DOHH2 (cell line): ENCODE results near the gene SCYGR2.

Experiments
- H3F3A ChIP-seq: fragments of 200-600 bp; sonication (generic), shearing (Covaris generic); 2 replicates; pipeline ENCODE4 v1.6.0; 2016; ENCODE audit warnings: antibody characterized with exemption, mild to moderate bottlenecking; ENCODE audit not compliant: control insufficient read depth, insufficient read depth
- H3K27ac ChIP-seq: fragments of 200-600 bp; sonication (generic); 2 replicates; pipeline ENCODE4 v1.5.1; 2014; ENCODE audit warnings: low read depth, mild to moderate bottlenecking, low read length, moderate library complexity
- H3K27me3 ChIP-seq: fragments of 200-600 bp; sonication (generic); 2 replicates; pipeline ENCODE4 v1.6.1; 2014; ENCODE audit warnings: mild to moderate bottlenecking, low read length, mixed read lengths; ENCODE audit not compliant: control insufficient read depth
- H3K36me3 ChIP-seq: fragments of 200-600 bp; sonication (generic); 2 replicates; pipeline ENCODE4 v1.6.1; 2014; ENCODE audit warnings: mild to moderate bottlenecking, low read length, moderate library complexity, mixed read lengths; ENCODE audit not compliant: control insufficient read depth
- H3K4me1 ChIP-seq: fragments of 200-600 bp; sonication (generic); 2 replicates; pipeline ENCODE4 v1.6.1; 2014; ENCODE audit warnings: mild to moderate bottlenecking, low read length, mixed read lengths; ENCODE audit not compliant: control insufficient read depth
- H3K4me2 ChIP-seq: fragments of 200-600 bp; sonication (generic); 2 replicates; pipeline ENCODE4 v1.6.0; 2014; ENCODE audit warnings: mild to moderate bottlenecking, low read length, moderate library complexity
- H3K4me3 ChIP-seq: fragments of 200-600 bp; sonication (generic); 2 replicates; pipeline ENCODE4 v1.5.1; 2014; ENCODE audit warnings: mild to moderate bottlenecking, low read length, mixed read lengths
- H3K79me2 ChIP-seq: fragments of 200-600 bp; sonication (generic); 2 replicates; pipeline ENCODE4 v1.6.1; 2014; ENCODE audit warnings: mild to moderate bottlenecking, low read length, mixed read lengths; ENCODE audit not compliant: control insufficient read depth
- H3K9me2 ChIP-seq: fragments of 200-600 bp; sonication (generic); replicated peaks from 2 replicates; pipeline ENCODE4 v1.6.1; 2014; ENCODE audit warnings: mild to moderate bottlenecking, low read length, mixed read lengths; ENCODE audit not compliant: control insufficient read depth
- H3K9me3 ChIP-seq: fragments of 200-600 bp; sonication (generic); 2 replicates; pipeline ENCODE4 v1.6.1; 2014; ENCODE audit warnings: antibody characterized with exemption, low read length, mixed read lengths; ENCODE audit not compliant: control insufficient read depth, insufficient read depth
- H4K20me1 ChIP-seq: fragments of 200-600 bp; sonication (generic); 2 replicates; pipeline ENCODE4 v1.6.0; 2014; ENCODE audit warnings: low read depth, mild to moderate bottlenecking, antibody characterized with exemption, low read length, moderate library complexity; ENCODE audit not compliant: control insufficient read depth, insufficient read depth
- EZH2phosphoT487 ChIP-seq: fragments of 200-600 bp; sonication (generic); IDR thresholded peaks from 2 replicates; pipeline ENCODE4 v1.6.1; 2017; ENCODE audit warnings: borderline replicate concordance, mild to moderate bottlenecking, antibody characterized with exemption, low read length, moderate library complexity, mixed read lengths
- TF ChIP-seq, protein P1 (sequence below): fragments of 200-600 bp; sonication (generic); IDR thresholded peaks from one replicate; pipeline ENCODE4 v1.5.1; 2014; ENCODE audit warnings: antibody characterized with exemption, mild to moderate bottlenecking, low read depth, low read length; ENCODE audit not compliant: poor library complexity, severe bottlenecking

The SCYGR2 gene

DNA sequence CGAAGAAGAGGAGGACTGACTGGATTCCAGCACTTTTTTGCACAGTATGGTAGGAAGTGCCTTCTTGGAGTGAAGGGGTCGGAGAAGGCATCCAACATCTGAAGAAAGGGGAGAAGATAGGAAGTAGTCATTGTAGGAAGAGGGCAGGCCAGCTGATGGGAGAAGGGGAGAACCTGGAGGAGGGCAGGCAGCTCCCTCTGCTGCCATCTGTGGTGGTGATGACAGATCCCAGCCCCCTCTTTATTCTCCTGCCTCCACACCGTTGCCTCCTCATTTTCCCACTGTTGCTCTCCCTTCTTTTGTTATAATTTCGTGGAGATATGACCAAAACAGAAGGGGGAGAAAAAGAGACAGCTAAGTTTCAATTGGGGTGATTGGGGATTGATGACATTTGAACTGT lies 2.9 kb upstream of the SCYGR2 start:
- Histone ChIP-seq H3F3A (no peaks in the 10 kb centered on the region), H3K36me3 (no peaks in the 10 kb centered on the region), H3K9me2 (no peaks in the 10 kb centered on the region), H3K9me3 (no peaks in the 10 kb centered on the region), H3K4me2 (no peak overlapping the region), H3K79me2 (no peaks in the 10 kb centered on the region), H3K27ac (no peak overlapping the region), H3K27me3 (no peaks in the 10 kb centered on the region), H4K20me1 (no peaks in the 10 kb centered on the region), H3K4me3 (no peak overlapping the region), H3K4me1 (no peaks in the 10 kb centered on the region)
- no peak for TF ChIP-seq EZH2phosphoT487
- TF ChIP-seq, protein P1, sequence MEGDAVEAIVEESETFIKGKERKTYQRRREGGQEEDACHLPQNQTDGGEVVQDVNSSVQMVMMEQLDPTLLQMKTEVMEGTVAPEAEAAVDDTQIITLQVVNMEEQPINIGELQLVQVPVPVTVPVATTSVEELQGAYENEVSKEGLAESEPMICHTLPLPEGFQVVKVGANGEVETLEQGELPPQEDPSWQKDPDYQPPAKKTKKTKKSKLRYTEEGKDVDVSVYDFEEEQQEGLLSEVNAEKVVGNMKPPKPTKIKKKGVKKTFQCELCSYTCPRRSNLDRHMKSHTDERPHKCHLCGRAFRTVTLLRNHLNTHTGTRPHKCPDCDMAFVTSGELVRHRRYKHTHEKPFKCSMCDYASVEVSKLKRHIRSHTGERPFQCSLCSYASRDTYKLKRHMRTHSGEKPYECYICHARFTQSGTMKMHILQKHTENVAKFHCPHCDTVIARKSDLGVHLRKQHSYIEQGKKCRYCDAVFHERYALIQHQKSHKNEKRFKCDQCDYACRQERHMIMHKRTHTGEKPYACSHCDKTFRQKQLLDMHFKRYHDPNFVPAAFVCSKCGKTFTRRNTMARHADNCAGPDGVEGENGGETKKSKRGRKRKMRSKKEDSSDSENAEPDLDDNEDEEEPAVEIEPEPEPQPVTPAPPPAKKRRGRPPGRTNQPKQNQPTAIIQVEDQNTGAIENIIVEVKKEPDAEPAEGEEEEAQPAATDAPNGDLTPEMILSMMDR: no peak

DNA sequence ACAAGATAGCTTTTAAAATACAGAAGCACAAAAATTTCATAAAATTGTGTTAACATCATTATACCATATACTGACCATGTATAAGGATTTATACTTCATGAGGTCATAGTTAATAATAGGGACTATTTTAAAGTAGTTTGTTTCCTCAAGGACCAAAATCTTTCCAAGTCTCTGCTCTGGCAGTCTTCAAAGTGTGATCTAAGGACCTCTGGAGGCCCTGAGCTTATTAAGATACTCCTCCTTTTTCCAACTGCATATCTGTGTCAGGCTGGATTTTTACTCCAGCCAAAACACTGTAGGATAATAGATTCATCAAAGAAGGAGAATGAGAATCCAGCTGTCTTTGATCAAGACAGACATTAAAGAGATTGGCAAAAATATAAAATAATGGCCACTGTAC lies 1.7 kb upstream of the SCYGR2 start:
- Histone ChIP-seq H3K4me1 (no peaks in the 10 kb centered on the region), H3K79me2 (no peaks in the 10 kb centered on the region), H3K9me3 (no peaks in the 10 kb centered on the region), H3K9me2 (no peaks in the 10 kb centered on the region), H3K36me3 (no peaks in the 10 kb centered on the region), H3K27me3 (no peaks in the 10 kb centered on the region), H3K4me3 (no peak overlapping the region), H3F3A (no peaks in the 10 kb centered on the region), H4K20me1 (no peaks in the 10 kb centered on the region), H3K4me2 (no peak overlapping the region), H3K27ac (no peak overlapping the region)
- TF ChIP-seq, protein P1: no peak
- no peak for TF ChIP-seq EZH2phosphoT487

DNA sequence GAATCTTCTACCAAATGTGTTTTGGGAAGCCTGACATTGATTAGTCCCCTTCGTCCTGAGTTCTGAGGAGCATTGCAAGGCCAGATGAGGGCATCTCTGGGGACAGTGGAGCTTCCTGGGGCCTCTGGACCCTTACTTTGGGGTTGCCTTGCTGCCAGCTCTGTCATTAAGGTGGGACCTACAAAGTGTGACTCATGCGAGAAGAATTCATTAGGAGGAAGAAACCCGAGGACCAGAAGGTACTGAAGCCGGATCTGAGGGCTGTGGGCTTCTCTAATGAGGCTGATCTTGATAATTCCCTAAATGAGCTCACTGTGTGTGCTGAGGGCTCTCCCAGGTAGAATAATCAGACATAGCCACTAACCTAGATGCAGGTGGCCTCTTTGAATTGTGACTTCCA lies 695 bp upstream of the SCYGR2 start:
- Histone ChIP-seq H3K27me3 (no peaks in the 10 kb centered on the region), H3K36me3 (no peaks in the 10 kb centered on the region), H3K27ac (no peak overlapping the region)

More for the DNA sequence above, 695 bp upstream of the SCYGR2 start:
- Histone ChIP-seq H3K79me2 (no peaks in the 10 kb centered on the region), H3K9me3 (no peaks in the 10 kb centered on the region), H4K20me1 (no peaks in the 10 kb centered on the region), H3K4me1 (no peaks in the 10 kb centered on the region), H3K9me2 (no peaks in the 10 kb centered on the region), H3K4me2 (no peak overlapping the region), H3F3A (no peaks in the 10 kb centered on the region), H3K4me3 (no peak overlapping the region)
- TF ChIP-seq, protein P1: no peak
- no peak for TF ChIP-seq EZH2phosphoT487
